Nephron progenitor cell (in vitro differentiated cells): ENCODE results near the gene RBM19.

Experiments used
- DNase-seq: peaks from one replicate; pipeline ENCODE4 v3.0.0; 2021
- H3K27ac Mint-ChIP-seq: 2 replicates; pipeline ENCODE4 v1.8.0; 2021; ENCODE audit warnings: mild to moderate bottlenecking, moderate library complexity, mixed read lengths
- H3K27me3 Mint-ChIP-seq: 2 replicates; pipeline ENCODE4 v1.8.0; 2021; ENCODE audit warnings: mild to moderate bottlenecking, low read depth, mixed read lengths; ENCODE audit not compliant: poor library complexity
- H3K36me3 Mint-ChIP-seq: 2 replicates; pipeline ENCODE4 v1.8.0; 2021; ENCODE audit warnings: low read depth, mixed read lengths
- H3K4me1 Mint-ChIP-seq: 2 replicates; pipeline ENCODE4 v1.8.0; 2021; ENCODE audit warnings: mixed read lengths
- H3K4me3 Mint-ChIP-seq: 2 replicates; pipeline ENCODE4 v1.8.0; 2021; ENCODE audit warnings: mild to moderate bottlenecking, moderate library complexity, mixed read lengths
- H3K9me3 Mint-ChIP-seq: 2 replicates; pipeline ENCODE4 v1.8.0; 2021; ENCODE audit warnings: mild to moderate bottlenecking, moderate library complexity, mixed read lengths
- TF ChIP-seq, protein P1 (sequence below): fragments of 200-600 bp; sonication (generic); IDR thresholded peaks from 2 replicates; pipeline ENCODE4 v1.5.0; 2021; ENCODE audit warnings: antibody characterized with exemption

RBM19 gene

DNA sequence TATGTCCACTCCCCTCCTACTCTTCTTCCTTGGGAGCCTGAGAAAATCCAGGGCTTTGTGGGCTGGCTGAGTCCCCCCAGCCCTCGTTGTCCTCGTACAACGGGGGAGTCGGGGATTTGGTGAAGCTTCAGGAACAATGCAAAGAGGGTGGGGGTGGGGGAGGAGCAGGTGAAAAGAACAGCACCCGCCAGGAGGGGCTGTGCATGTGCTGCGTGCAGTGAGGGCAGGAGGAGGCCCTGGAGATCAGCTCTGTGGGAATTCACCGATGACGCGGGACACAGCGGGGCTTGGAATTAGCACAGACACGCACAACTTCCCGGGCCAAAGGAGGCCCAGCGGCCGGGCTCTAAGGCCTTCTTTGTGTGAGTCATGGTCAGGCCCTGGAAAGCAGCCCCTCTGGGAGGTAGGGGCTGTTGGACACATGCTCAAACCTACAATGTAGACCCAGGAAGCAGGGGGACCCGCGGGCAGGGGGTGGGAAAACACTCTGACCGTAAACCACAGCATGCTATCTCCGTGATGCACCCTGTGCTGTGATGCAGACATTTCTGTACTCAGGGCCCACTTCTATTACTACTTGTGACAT lies 32.8 kb downstream of the RBM19 start:
- H3K4me3 Mint-ChIP-seq = peak overlapping the region; percentile 56

DNA sequence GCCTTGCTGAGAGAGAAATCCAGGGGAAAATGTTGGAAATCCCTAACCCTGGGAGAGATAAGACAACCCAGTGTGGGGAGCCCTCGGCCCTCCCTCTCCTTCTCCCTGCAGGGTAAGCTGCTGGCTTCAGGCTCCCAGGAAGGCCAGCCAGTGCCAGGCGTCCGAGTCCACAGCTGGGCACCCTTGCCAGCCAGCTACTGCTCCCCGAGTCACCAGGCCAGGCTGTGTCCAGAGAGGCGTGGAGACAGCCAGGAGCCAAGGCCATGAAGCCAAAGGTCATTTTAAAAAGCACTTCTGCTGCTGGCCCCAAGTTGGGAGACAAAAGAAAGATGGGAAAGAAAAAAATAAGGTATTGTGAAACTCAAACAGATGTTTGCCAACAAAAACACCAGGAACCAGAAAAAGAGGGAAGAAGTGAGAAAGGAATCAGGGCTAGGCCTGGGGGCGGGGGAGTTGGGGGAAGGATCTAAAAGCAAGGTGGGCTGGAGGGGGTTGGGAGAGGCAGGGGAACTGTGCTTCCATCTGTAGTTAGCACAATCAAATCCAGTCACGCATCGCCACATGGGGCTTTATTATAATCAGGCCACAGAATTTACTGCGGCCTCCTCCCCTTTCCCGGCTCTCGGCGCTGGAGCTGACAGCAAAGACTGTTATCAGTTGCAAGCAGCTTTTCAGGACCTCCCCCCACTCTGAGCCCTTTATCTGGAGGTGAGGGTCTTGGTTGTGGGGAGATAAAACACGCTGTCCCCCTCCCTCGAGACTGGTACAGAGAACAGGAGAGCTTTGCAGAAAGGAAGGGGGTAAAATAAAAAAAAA lies 33.5 kb downstream of the RBM19 start:
- Mint-ChIP-seq H3K4me3 (peak overlapping the region; percentile 56), H3K27ac (peak overlapping the region; percentile 95)
- DNase-seq = peak; percentile 34

More for the DNA sequence above, 32.8 kb downstream of the RBM19 start:
- H3K27me3 Mint-ChIP-seq = peaks cover 4% of the 10 kb centered on the region
- peak overlapping the region; percentile 95 for H3K27ac Mint-ChIP-seq
- peak; percentile 38 for DNase-seq
- TF ChIP-seq, protein P1, sequence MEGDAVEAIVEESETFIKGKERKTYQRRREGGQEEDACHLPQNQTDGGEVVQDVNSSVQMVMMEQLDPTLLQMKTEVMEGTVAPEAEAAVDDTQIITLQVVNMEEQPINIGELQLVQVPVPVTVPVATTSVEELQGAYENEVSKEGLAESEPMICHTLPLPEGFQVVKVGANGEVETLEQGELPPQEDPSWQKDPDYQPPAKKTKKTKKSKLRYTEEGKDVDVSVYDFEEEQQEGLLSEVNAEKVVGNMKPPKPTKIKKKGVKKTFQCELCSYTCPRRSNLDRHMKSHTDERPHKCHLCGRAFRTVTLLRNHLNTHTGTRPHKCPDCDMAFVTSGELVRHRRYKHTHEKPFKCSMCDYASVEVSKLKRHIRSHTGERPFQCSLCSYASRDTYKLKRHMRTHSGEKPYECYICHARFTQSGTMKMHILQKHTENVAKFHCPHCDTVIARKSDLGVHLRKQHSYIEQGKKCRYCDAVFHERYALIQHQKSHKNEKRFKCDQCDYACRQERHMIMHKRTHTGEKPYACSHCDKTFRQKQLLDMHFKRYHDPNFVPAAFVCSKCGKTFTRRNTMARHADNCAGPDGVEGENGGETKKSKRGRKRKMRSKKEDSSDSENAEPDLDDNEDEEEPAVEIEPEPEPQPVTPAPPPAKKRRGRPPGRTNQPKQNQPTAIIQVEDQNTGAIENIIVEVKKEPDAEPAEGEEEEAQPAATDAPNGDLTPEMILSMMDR = no peak
- peaks cover 49% of the 10 kb centered on the region for H3K36me3 Mint-ChIP-seq
- H3K4me1 Mint-ChIP-seq = peaks cover 44% of the 10 kb centered on the region
- H3K9me3 Mint-ChIP-seq = no peaks in the 10 kb centered on the region

DNA sequence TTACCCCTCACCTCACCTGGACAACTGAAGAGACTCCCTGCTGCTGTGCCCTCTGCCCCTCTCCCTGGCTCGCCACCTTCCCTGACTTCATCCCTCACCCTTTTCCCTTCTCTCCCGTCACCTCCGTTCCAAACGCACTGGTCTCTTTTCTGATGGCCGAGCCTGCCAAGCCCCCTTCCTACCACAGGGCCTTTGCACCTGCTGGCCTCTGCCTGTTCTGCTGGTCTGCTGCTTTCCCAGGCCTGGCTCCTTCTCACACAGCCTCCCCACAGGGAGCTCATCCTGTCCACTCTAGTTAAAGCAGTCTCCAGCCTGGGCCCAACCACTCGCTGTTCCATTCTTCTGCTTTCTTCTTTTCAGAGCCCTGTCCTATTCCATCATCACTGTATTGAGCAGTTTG lies 34.6 kb downstream of the RBM19 start:
- TF ChIP-seq, protein P1 = no peak
- Mint-ChIP-seq H3K27ac (no peak overlapping the region), H3K9me3 (no peaks in the 10 kb centered on the region), H3K4me3 (no peak overlapping the region), H3K4me1 (peaks cover 57% of the 10 kb centered on the region), H3K27me3 (peaks cover 4% of the 10 kb centered on the region), H3K36me3 (peaks cover 47% of the 10 kb centered on the region)
- no peak for DNase-seq

More for the DNA sequence above, 33.5 kb downstream of the RBM19 start:
- H3K9me3 Mint-ChIP-seq = no peaks in the 10 kb centered on the region
- H3K4me1 Mint-ChIP-seq = peaks cover 47% of the 10 kb centered on the region
- TF ChIP-seq, protein P1 = no peak
- H3K27me3 Mint-ChIP-seq = peaks cover 4% of the 10 kb centered on the region
- H3K36me3 Mint-ChIP-seq = peaks cover 47% of the 10 kb centered on the region

DNA sequence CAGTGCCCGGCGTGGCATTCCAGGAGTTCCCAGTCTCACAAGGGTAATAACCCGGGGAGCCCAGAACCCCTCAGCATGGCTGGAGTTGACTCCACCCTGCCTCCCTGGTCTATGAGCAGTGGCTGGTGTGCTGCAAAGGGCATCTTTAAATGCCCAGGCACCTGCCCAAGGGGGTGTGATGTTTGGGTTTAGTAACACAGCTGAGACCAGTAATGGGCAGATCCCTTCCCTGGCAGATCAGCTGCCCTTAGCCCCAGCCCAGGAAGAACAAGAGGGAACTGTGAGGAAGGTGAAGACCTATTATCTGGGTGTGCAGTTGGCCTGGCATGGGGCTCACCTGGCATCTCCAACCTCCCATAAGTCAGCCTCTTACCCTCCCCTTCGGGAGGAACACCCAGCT lies 35.9 kb downstream of the RBM19 start:
- Mint-ChIP-seq H3K27ac (no peak overlapping the region), H3K9me3 (no peaks in the 10 kb centered on the region), H3K4me1 (peaks cover 61% of the 10 kb centered on the region), H3K27me3 (peaks cover 4% of the 10 kb centered on the region), H3K4me3 (no peak overlapping the region), H3K36me3 (peaks cover 49% of the 10 kb centered on the region)
- no peak for DNase-seq
- TF ChIP-seq, protein P1 = no peak

DNA sequence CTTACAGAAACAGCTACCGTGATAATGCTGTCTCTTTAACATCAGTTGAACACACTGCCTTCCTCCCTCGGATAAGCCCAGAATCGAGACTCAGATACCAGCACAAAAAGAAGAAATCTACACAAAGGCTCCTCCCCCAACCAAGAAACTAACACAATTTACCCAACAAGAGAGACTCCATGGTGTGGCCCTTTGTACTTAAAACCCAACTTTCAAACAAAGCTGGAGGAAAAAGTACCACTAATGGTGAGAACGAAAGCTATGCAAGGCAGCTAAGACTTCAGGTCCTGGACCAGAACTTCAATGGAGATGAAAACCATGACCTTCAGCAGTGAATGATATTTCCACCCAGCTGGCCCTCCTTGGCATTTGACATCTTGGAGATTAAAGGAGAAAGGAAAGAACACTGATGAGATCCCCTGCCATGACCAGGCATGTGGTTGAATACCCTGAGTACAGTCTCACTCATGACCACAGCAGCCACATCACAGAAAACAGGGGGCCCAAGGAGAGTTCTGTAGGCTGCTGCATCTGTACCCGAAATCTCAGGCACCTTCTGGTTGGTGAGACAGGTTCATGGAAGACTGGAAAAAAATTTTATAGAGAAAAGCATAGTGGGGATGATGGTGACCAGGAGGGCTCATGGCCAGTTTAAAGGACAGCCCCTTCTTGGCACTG lies 36.7 kb downstream of the RBM19 start:
- Mint-ChIP-seq H3K9me3 (no peaks in the 10 kb centered on the region), H3K27ac (peak overlapping the region; percentile 0), H3K27me3 (peaks cover 4% of the 10 kb centered on the region), H3K4me1 (peaks cover 53% of the 10 kb centered on the region), H3K4me3 (no peak overlapping the region), H3K36me3 (peaks cover 49% of the 10 kb centered on the region)
- no peak for DNase-seq
- TF ChIP-seq, protein P1 = no peak
